OCI-LY1 (cell line): ENCODE measurements around the gene MCAT.

Source experiments
- H2AFZ ChIP-seq: fragments of 200-600 bp; sonication (generic), shearing (Covaris generic); 2 replicates; pipeline ENCODE4 v1.6.0; 2014; ENCODE audit warnings: antibody characterized with exemption, mild to moderate bottlenecking, low read length
- H3F3A ChIP-seq: fragments of 200-600 bp; sonication (generic), shearing (Covaris generic); 2 replicates; pipeline ENCODE4 v1.6.0; 2014; ENCODE audit warnings: mild to moderate bottlenecking, antibody characterized with exemption, low read length, moderate library complexity; ENCODE audit not compliant: insufficient read depth
- H3K27ac ChIP-seq: fragments of 200-600 bp; sonication (generic); 2 replicates; pipeline ENCODE4 v1.5.1; 2014; ENCODE audit warnings: low read length, mixed run types, mild to moderate bottlenecking, low read depth; ENCODE audit not compliant: poor library complexity, severe bottlenecking
- H3K27me3 ChIP-seq: fragments of 200-600 bp; sonication (generic); 2 replicates; pipeline ENCODE4 v1.6.0; 2014; ENCODE audit warnings: antibody characterized with exemption, mild to moderate bottlenecking, low read length, moderate library complexity; ENCODE audit not compliant: insufficient read depth
- H3K36me3 ChIP-seq: fragments of 200-600 bp; sonication (generic); 2 replicates; pipeline ENCODE4 v1.6.1; 2014; ENCODE audit warnings: mild to moderate bottlenecking, antibody characterized with exemption, low read length, moderate library complexity, mixed read lengths; ENCODE audit not compliant: insufficient read depth
- H3K4me1 ChIP-seq: fragments of 200-600 bp; sonication (generic); 2 replicates; pipeline ENCODE4 v1.5.1; 2014; ENCODE audit warnings: mild to moderate bottlenecking, low read length, moderate library complexity; ENCODE audit not compliant: insufficient read depth, severe bottlenecking
- H3K4me2 ChIP-seq: fragments of 200-600 bp; sonication (generic), shearing (Covaris generic); 2 replicates; pipeline ENCODE4 v1.6.1; 2014; ENCODE audit warnings: low read length
- H3K4me3 ChIP-seq: fragments of 200-600 bp; sonication (generic); 2 replicates; pipeline ENCODE4 v1.5.1; 2014; ENCODE audit warnings: low read length, low read depth, mild to moderate bottlenecking, mixed read lengths; ENCODE audit not compliant: poor library complexity, severe bottlenecking
- H3K79me2 ChIP-seq: fragments of 200-600 bp; shearing (Covaris generic); 2 replicates; pipeline ENCODE4 v1.6.1; 2016; ENCODE audit warnings: mixed run types, low read length, mixed read lengths; ENCODE audit not compliant: insufficient read depth
- H3K9ac ChIP-seq: fragments of 200-600 bp; sonication (generic), shearing (Covaris generic); 2 replicates; pipeline ENCODE4 v1.6.1; 2014; ENCODE audit warnings: mild to moderate bottlenecking, low read length, mixed read lengths
- H3K9me2 ChIP-seq: fragments of 200-600 bp; sonication (generic), shearing (Covaris generic); 2 replicates; pipeline ENCODE4 v1.6.1; 2014; ENCODE audit warnings: low read depth, mild to moderate bottlenecking, low read length, mixed read lengths
- H3K9me3 ChIP-seq: fragments of 200-600 bp; shearing (Covaris generic); 2 replicates; pipeline ENCODE4 v1.6.1; 2014; ENCODE audit warnings: low read length, mixed read lengths
- H4K20me1 ChIP-seq: fragments of 200-600 bp; sonication (generic), shearing (Covaris generic); 2 replicates; pipeline ENCODE4 v1.6.0; 2016; ENCODE audit warnings: mild to moderate bottlenecking, low read length; ENCODE audit not compliant: insufficient read depth
- EZH2 ChIP-seq: fragments of 200-600 bp; sonication (generic), shearing (Covaris generic); IDR thresholded peaks from 2 replicates; pipeline ENCODE4 v1.8.0; 2017; ENCODE audit warnings: borderline replicate concordance, mixed run types, mild to moderate bottlenecking, antibody characterized with exemption, low read length, moderate library complexity, mixed read lengths
- TF ChIP-seq, protein P1 (sequence below): fragments of 200-600 bp; sonication (generic), shearing (Covaris generic); IDR thresholded peaks from 2 replicates; pipeline ENCODE4 v1.5.1; 2017; ENCODE audit warnings: mild to moderate bottlenecking, antibody characterized with exemption, low read length, moderate library complexity, mixed read lengths

MCAT gene

DNA sequence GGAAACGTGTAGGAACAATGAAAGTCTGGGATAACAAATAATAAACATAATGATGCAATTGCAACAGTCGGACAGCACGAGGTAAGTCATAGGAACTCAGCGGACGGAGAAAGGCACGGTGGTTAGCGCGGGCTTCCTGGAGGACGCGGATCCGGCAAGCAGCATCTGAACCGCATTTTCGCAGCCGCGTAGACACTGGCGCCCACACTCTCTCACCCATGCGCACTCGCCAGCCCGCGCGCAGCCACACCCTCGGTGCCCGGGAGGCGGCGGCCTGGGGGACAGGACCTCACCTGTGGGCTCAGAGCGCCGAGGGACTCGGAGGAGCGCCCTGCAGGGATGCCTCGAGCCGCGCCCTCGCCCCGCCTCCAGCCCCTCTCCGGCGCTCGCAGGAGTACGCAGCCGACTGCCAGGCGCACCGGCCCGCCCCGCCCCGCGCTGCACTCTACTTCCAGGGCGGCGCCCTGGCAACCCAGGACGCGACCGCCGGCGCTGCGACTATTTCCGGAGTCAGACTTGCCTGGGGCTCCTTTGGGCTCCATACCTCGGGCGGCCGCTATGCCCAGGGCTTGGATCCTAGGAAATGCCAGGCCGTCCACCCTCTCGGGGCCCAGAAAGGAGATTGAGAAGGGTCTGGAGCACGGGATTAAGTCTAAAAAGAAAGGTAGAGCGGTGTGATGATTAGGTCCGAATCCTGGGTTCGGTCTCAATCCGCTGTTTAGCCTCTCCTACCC lies 54.0 kb downstream of the MCAT start, which contains the start of gene TTLL1:
TSS of gene TTLL1 (minus strand) at position 408 of the 734 bp plus-strand sequence. CDS start 13,805 bp downstream, outside the sequence.
- 0 out of 2 replicates have a peak, but pooled peaks cover 3% of the 10 kb centered on the region for H3F3A ChIP-seq
- H3K36me3 ChIP-seq, result peaks cover 4% of the 10 kb centered on the region; the same call in 1 of the 2 replicates
- peak within 1 kb of the TSS; percentile 95 for H3K4me2 ChIP-seq
- no peaks in the 10 kb centered on the region for H3K27me3 ChIP-seq
- H3K4me1 ChIP-seq, result peaks cover 19% of the 10 kb centered on the region
- peak within 1 kb of the TSS; percentile 73 for H3K9ac ChIP-seq
- H3K27ac ChIP-seq, result peak within 1 kb of the TSS; percentile 40
- no peaks in the 10 kb centered on the region for H3K79me2 ChIP-seq
- peak within 1 kb of the TSS; percentile 69 for H3K4me3 ChIP-seq
- TF ChIP-seq, protein P1, sequence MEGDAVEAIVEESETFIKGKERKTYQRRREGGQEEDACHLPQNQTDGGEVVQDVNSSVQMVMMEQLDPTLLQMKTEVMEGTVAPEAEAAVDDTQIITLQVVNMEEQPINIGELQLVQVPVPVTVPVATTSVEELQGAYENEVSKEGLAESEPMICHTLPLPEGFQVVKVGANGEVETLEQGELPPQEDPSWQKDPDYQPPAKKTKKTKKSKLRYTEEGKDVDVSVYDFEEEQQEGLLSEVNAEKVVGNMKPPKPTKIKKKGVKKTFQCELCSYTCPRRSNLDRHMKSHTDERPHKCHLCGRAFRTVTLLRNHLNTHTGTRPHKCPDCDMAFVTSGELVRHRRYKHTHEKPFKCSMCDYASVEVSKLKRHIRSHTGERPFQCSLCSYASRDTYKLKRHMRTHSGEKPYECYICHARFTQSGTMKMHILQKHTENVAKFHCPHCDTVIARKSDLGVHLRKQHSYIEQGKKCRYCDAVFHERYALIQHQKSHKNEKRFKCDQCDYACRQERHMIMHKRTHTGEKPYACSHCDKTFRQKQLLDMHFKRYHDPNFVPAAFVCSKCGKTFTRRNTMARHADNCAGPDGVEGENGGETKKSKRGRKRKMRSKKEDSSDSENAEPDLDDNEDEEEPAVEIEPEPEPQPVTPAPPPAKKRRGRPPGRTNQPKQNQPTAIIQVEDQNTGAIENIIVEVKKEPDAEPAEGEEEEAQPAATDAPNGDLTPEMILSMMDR, result no peak
- TF ChIP-seq EZH2, result no peak
- H4K20me1 ChIP-seq, result no peaks in the 10 kb centered on the region
- H3K9me3 ChIP-seq, result no peaks in the 10 kb centered on the region
- peak within 1 kb of the TSS; percentile 81 for H2AFZ ChIP-seq
- no peaks in the 10 kb centered on the region for H3K9me2 ChIP-seq

DNA sequence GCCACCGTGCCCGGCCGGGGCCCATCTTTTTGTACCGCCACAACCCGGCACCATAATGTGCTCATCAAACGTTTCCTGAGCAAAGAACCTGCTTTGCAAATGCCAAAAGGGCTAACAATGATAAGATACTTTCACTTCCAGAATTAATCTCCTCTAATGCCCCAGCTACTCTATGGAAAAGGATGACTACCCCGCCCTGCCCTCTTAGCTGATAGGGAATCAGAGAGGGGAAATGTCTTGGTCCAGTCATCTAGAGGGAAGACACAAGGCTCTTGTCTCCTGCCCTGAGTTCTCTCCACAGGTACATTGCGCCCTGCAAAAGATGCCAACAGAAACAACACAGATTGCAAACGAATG lies 54.6 kb downstream of the MCAT start:
- no peaks in the 10 kb centered on the region for H3K27me3 ChIP-seq
- H3K79me2 ChIP-seq, result no peaks in the 10 kb centered on the region
- H3K27ac ChIP-seq, result peak overlapping the region; percentile 40
- no peaks in the 10 kb centered on the region for H4K20me1 ChIP-seq
- H3K4me2 ChIP-seq, result peak overlapping the region; percentile 95
- peak overlapping the region; percentile 81 for H2AFZ ChIP-seq
- peaks cover 4% of the 10 kb centered on the region; the same call in 1 of the 2 replicates for H3K36me3 ChIP-seq
- H3K9me2 ChIP-seq, result no peaks in the 10 kb centered on the region
- TF ChIP-seq EZH2, result no peak
- TF ChIP-seq, protein P1, result no peak
- H3K9ac ChIP-seq, result peak overlapping the region; percentile 73
- H3F3A ChIP-seq, result peaks cover 3% of the 10 kb centered on the region; the same call in 1 of the 2 replicates
- H3K4me3 ChIP-seq, result peak overlapping the region; percentile 69
- no peaks in the 10 kb centered on the region for H3K9me3 ChIP-seq
- peaks cover 18% of the 10 kb centered on the region for H3K4me1 ChIP-seq

DNA sequence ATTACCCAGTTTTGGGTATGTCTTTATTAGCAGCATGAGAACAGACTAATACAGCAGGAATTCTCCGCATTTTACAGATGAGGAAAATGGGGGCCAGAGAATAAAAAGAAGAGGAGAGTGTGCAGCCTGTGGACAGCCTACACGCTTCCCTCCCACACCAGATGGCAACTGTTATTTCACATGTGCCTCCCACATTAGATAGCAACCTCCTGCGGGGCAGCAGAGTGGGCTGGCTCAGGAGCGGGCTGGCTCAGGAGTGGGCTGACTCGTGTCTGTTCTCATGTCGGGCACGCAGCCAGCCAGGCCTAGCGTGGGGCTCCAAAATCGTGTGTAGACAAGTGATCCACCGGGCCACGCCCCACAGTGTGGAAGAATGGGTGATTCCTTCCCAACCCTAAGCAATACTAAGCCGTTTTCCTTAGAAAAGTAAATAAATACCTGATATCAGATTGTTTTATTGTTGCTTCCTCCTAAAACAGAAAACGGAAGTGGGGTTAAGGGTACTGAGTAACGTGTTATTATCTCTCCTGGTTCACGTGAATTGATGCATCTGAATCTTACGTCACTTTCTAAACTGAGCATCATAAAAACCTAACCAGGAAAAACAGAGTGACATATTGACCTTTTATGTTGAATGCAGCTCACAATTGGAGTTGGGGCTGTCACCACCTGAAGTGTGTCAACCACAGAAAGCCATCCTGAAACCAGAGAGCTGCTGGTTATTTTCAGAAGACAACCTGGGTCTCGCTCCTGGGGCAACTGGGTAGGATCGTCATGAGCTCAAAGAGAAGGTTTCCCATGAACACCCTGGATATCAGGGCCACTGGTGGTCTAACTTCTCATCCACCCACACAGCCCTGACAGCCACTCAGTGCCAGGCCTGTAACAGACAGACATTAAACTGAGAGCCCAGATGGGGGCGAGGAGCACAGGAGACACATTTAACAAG lies 57.3 kb downstream of the MCAT start:
- H3K79me2 ChIP-seq, result no peaks in the 10 kb centered on the region
- TF ChIP-seq, protein P1, result no peak
- no peak for TF ChIP-seq EZH2
- no peak overlapping the region for H3K9ac ChIP-seq
- no peaks in the 10 kb centered on the region for H3K9me2 ChIP-seq
- no peak overlapping the region for H3K4me2 ChIP-seq
- no peaks in the 10 kb centered on the region for H3K27me3 ChIP-seq
- peaks cover 3% of the 10 kb centered on the region; the same call in 1 of the 2 replicates for H3F3A ChIP-seq
- peaks cover 4% of the 10 kb centered on the region; the same call in 1 of the 2 replicates for H3K36me3 ChIP-seq
- H3K4me3 ChIP-seq, result no peak overlapping the region
- no peaks in the 10 kb centered on the region for H4K20me1 ChIP-seq
- no peak overlapping the region for H3K27ac ChIP-seq
- H3K9me3 ChIP-seq, result no peaks in the 10 kb centered on the region
- peaks cover 9% of the 10 kb centered on the region for H3K4me1 ChIP-seq
- H2AFZ ChIP-seq, result no peak overlapping the region
